ENCODE results near the gene MDN1.

DNA sequence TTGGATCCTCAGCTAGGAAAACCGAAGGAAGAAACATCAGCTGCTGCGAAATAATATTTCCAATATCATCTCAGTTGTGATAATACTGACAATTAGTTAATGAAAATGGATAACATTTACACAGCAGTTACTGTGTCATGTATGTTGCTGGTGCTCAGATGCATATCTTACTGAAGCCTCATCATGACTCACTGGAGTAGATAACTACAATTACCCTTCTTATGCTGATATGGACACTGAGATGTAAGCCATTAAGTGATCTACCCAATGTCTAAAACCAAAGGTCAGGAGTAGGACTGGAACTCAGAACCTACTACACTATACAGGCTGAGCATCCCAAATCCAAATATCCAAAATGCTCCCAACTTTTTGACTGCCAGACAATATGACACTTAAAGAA, 126.4 kb downstream of the MDN1 start:
- TF ChIP-seq EZH2 (optimal IDR thresholded peaks at IDR 0.05; ENCODE audit: low read depth, low read length), result no peak
- TF ChIP-seq, protein P1, sequence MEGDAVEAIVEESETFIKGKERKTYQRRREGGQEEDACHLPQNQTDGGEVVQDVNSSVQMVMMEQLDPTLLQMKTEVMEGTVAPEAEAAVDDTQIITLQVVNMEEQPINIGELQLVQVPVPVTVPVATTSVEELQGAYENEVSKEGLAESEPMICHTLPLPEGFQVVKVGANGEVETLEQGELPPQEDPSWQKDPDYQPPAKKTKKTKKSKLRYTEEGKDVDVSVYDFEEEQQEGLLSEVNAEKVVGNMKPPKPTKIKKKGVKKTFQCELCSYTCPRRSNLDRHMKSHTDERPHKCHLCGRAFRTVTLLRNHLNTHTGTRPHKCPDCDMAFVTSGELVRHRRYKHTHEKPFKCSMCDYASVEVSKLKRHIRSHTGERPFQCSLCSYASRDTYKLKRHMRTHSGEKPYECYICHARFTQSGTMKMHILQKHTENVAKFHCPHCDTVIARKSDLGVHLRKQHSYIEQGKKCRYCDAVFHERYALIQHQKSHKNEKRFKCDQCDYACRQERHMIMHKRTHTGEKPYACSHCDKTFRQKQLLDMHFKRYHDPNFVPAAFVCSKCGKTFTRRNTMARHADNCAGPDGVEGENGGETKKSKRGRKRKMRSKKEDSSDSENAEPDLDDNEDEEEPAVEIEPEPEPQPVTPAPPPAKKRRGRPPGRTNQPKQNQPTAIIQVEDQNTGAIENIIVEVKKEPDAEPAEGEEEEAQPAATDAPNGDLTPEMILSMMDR (IDR thresholded peaks at IDR 0.05; ENCODE audit: low read length), result no peak
